GM13976 (cell line): Measurements from ENCODE around the gene NPAS2.

ENCODE experiments used
- DNase-seq: peaks from one replicate; pipeline ENCODE4 v3.0.0; 2012; ENCODE audit warnings: low spot score
- CTCF ChIP-seq: IDR thresholded peaks from 2 replicates; pipeline ENCODE4 v1.5.1; 2012; ENCODE audit warnings: borderline replicate concordance, mild to moderate bottlenecking; ENCODE audit not compliant: insufficient read depth; ENCODE audit errors: extremely low read depth, missing control alignments, control extremely low read depth
- in situ Hi-C: fragments of 300-500 bp; cut with MboI; formaldehyde crosslinking; loops from one replicate; pipeline ENCODE4 v1.12.0; 2022; ENCODE audit warnings: low sequenced_read_pairs, mixed read lengths, inconsistent platforms; ENCODE audit not compliant: unreplicated experiment

NPAS2 gene

GRCh38 chr2:100923461-100924060, 103.6 kb downstream of the NPAS2 start:
- DNase-seq = no peak
- no peak for TF ChIP-seq CTCF
- in situ Hi-C loops = no loop called here

DNA sequence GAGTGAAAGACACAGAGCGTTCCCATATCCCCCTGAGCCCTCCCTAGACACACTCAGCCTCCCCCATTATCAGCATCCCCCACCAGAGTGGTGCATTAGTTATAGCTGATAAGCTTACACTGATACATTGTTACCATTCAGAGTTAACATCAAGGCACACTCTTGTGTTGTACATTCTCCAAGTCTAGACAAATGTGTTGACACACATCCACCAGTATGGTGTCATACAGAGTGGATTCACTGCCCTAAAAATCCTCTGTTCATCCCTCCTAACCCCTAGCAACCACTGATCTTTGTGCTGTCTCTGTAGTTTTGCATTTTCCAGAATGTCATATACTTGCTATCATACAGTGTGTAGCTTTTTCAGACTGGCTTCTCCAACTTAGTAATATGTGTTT, 104.2 kb downstream of the NPAS2 start:
- in situ Hi-C loops = no loop called here
- DNase-seq = no peak
- TF ChIP-seq CTCF = no peak

- TF ChIP-seq CTCF = no peak
- in situ Hi-C loops = no loop called here
- DNase-seq = peak; percentile 61
These were observed 104.8 kb downstream of the NPAS2 start for GRCh38 chr2:100924520-100925451.

- no peak for DNase-seq
- in situ Hi-C loops = no loop called here
- no peak for TF ChIP-seq CTCF
These were observed 108.3 kb downstream of the NPAS2 start for GRCh38 chr2:100928235-100928634.

GRCh38 chr2:100929147-100929546, 109.2 kb downstream of the NPAS2 start:
- no peak for DNase-seq
- no peak for TF ChIP-seq CTCF
- in situ Hi-C loops = no loop called here

GRCh38 chr2:100934504-100935371, 114.8 kb downstream of the NPAS2 start:
- TF ChIP-seq CTCF = no peak
- no peak for DNase-seq
- in situ Hi-C loops = no loop called here
